ENCODE data around the gene SNRNP35. TPM values are rescaled to one million over a fixed set of nuclear protein-coding genes. Genes with fewer than 3 reads are reported as not detected.

SNRNP35 gene
- total and polyA plus RNA-seq, 9 of the 15 experiments (the other 6 are each of a cell fraction or from before 2014, with no cell fraction given) = 17.7 to 41.0 (median 25.5) TPM

- TF ChIP-seq ZMIZ1 (IDR thresholded peaks at IDR 0.05; ENCODE audit: low read depth in 2 of 2, low read length in 2 of 2) (no peak), NCOA2 (IDR thresholded peaks at IDR 0.05; ENCODE audit: partially characterized antibody in 2 of 2) (no peak), ZNF24 (IDR thresholded peaks at IDR 0.05) (no peak), FOXJ2 (tag; IDR thresholded peaks at IDR 0.05) (no peak), LARP7 (IDR thresholded peaks at IDR 0.05) (no peak), XRCC4 (IDR thresholded peaks at IDR 0.05; ENCODE audit: extremely low read depth, insufficient read depth, insufficient read length) (no peak), HMGN3 (IDR thresholded peaks at IDR 0.05; ENCODE audit: borderline replicate concordance, extremely low read depth, insufficient read length, low read depth, low read length) (peak; percentile 64), RUNX1 (IDR thresholded peaks at IDR 0.05; ENCODE audit: low read depth) (no peak), TCF7L2 (IDR thresholded peaks at IDR 0.05; ENCODE audit: low read depth, low read length) (no peak), ZNF561 (CRISPR knock-in tag; conservative IDR thresholded peaks at IDR 0.05) (0 out of 2 replicates have a peak, but pooled peaks have one; percentile 61), DDX20 (tag; IDR thresholded peaks at IDR 0.05; ENCODE audit: low read depth) (no peak), ZBTB5 (IDR thresholded peaks at IDR 0.05) (no peak), MLX (CRISPR knock-in tag; conservative IDR thresholded peaks at IDR 0.05) (no peak), GMEB1 (CRISPR knock-in tag; IDR thresholded peaks at IDR 0.05) (peak; percentile 45; the same call in 1 of the 2 replicates), HDAC2 (IDR thresholded peaks at IDR 0.05) (no peak)
Observed at GRCh38 chr12:123436017-123436964, 21.6 kb upstream of the SNRNP35 start, which contains the start of gene RILPL2 (continued).

Data from K562 (cell line).